HepG2 (cell line): ENCODE data around the gene PALM. TPM values are rescaled to one million over a fixed set of nuclear protein-coding genes. Genes with fewer than 3 reads are reported as not detected.

Experiments
- ARHGAP35 ChIP-seq: sonication (generic); formaldehyde crosslinking; IDR thresholded peaks from 2 replicates; pipeline ENCODE4 v1.9.0; 2022; ENCODE audit warnings: mild to moderate bottlenecking, inconsistent platforms, moderate library complexity, missing genetic modification reagents, borderline replicate concordance
- MLXIP ChIP-seq: sonication (generic); formaldehyde crosslinking; IDR thresholded peaks from 2 replicates; pipeline ENCODE4 v1.9.0; 2021; ENCODE audit warnings: missing genetic modification reagents, borderline replicate concordance
- POLR2AphosphoS2 ChIP-seq: IDR thresholded peaks from 2 replicates; pipeline ENCODE4 v1.6.1; 2011; ENCODE audit warnings: low read depth, low read length, improper control_type of control experiment
- RORA ChIP-seq: sonication (generic); formaldehyde crosslinking; IDR thresholded peaks from 2 replicates; pipeline ENCODE4 v1.5.0; 2020; ENCODE audit warnings: mild to moderate bottlenecking, missing genetic modification reagents, moderate library complexity
- TRIM24 ChIP-seq: sonication (generic); formaldehyde crosslinking; IDR thresholded peaks from 2 replicates; pipeline ENCODE4 v1.8.0; 2022; ENCODE audit warnings: mild to moderate bottlenecking, missing genetic modification reagents
- ZBED4 ChIP-seq: sonication (generic); formaldehyde crosslinking; IDR thresholded peaks from 2 replicates; pipeline ENCODE4 v1.4.0; 2020; ENCODE audit warnings: missing genetic modification reagents, borderline replicate concordance
- ZFYVE20 ChIP-seq: sonication (generic); formaldehyde crosslinking; IDR thresholded peaks from 2 replicates; pipeline ENCODE4 v1.8.0; 2023; ENCODE audit warnings: low read depth, mild to moderate bottlenecking, moderate library complexity, missing genetic modification reagents, borderline replicate concordance
- ZGPAT ChIP-seq: IDR thresholded peaks from 2 replicates; pipeline ENCODE4 v1.6.1; 2016; ENCODE audit warnings: mild to moderate bottlenecking
- ZNF180 ChIP-seq: sonication (generic); formaldehyde crosslinking; IDR thresholded peaks from 2 replicates; pipeline ENCODE4 v1.4.0; 2020; ENCODE audit warnings: low read depth, missing genetic modification reagents, borderline replicate concordance
- ZNF510 ChIP-seq: sonication (generic); formaldehyde crosslinking; IDR thresholded peaks from 2 replicates; pipeline ENCODE4 v1.4.0; 2020; ENCODE audit warnings: low read depth, mild to moderate bottlenecking, missing genetic modification reagents
- ZNF556 ChIP-seq: sonication (generic); formaldehyde crosslinking; IDR thresholded peaks from 2 replicates; pipeline ENCODE4 v1.4.0; 2020; ENCODE audit warnings: mild to moderate bottlenecking, missing genetic modification reagents, borderline replicate concordance
- ZNF773 ChIP-seq: sonication (generic); formaldehyde crosslinking; IDR thresholded peaks from 2 replicates; pipeline ENCODE4 v1.4.0; 2020; ENCODE audit warnings: missing genetic modification reagents, borderline replicate concordance
- polyA plus RNA-seq, 8 experiments: library from polyadenylated mRNA; depleted of rRNA in 3 of 8; stranded (reverse) in 7 of 8; unstranded in 1 of 8; fragments of >200 nt; fragmentation: Illumina TruSeq in 4 of 8; extraction: Trizol in 4 of 8; gene quantifications; 2 replicates each; pipeline versions ENCODE4 v1.2.1 to v1.2.3, GENCODE V29; 2011 to 2016; ENCODE audit warnings: low read depth in 4 of 8, missing spikeins in 1 of 8, mixed read lengths in 1 of 8; ENCODE audit not compliant: insufficient read depth in 1 of 8
- total RNA-seq, 5 experiments: library from RNA; depleted of rRNA; stranded (reverse); fragments of >200 nt; fragmentation: Illumina TruSeq; extraction: Trizol; gene quantifications; 2 replicates each; pipeline ENCODE4 v1.2.3, GENCODE V29; 2016; ENCODE audit warnings: low read depth in 1 of 5
- TF ChIP-seq, protein P1 (sequence below): sonication (generic); formaldehyde crosslinking; IDR thresholded peaks from 2 replicates; pipeline ENCODE4; 2020; ENCODE audit warnings: missing genetic modification reagents, mild to moderate bottlenecking, borderline replicate concordance

The PALM gene
- total and polyA plus RNA-seq, 2 of the 13 experiments (the other 11 are each of a cell fraction or from before 2014, with no cell fraction given): 4.0 to 9.7 TPM

DNA sequence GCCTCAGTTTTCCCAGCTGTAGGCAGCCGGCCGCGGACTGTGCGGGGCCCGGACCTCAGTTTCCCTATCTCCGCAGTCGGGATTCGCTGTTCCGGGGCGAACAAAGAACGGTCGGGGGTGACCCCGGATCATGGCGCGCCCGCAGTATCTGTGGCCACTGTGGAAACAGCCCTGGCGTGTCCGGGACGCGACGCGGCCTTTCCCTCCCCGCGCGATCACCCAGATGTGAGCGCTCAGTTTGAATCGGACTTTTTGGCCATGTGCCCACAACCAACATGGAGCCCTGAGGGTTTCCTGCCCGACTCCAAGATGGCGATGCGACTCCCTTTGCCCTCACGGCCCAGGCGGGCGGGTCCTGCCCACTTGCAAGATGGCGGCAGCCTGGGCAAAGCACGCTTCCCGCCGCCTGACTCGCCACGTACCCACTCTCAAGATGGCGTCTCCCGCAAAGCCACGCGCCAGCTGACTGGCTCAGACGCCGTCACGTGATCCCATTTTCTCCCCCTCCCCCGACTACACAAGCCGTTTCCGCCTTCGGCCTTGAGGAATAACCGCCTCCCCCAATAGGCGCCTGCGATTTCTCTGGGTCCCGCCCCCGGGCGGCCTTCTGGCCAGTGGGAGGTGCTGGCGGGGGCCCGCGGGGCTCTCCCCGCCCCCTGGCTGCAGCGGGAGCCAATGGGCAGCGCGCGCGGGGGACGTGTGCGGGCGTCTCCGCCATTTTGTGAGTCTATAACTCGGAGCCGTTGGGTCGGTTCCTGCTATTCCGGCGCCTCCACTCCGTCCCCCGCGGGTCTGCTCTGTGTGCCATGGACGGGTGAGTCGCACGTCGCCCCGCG, 88.2 kb downstream of the PALM start, which contains the start of gene PTBP1 (continued):
- peak; percentile 50; the same call in 1 of the 2 replicates for TF ChIP-seq ZBED4
- no peak for TF ChIP-seq MLXIP (CRISPR knock-in tag)
- peak; percentile 29; the same call in 1 of the 2 replicates for TF ChIP-seq ZNF510
- TF ChIP-seq, protein P1, sequence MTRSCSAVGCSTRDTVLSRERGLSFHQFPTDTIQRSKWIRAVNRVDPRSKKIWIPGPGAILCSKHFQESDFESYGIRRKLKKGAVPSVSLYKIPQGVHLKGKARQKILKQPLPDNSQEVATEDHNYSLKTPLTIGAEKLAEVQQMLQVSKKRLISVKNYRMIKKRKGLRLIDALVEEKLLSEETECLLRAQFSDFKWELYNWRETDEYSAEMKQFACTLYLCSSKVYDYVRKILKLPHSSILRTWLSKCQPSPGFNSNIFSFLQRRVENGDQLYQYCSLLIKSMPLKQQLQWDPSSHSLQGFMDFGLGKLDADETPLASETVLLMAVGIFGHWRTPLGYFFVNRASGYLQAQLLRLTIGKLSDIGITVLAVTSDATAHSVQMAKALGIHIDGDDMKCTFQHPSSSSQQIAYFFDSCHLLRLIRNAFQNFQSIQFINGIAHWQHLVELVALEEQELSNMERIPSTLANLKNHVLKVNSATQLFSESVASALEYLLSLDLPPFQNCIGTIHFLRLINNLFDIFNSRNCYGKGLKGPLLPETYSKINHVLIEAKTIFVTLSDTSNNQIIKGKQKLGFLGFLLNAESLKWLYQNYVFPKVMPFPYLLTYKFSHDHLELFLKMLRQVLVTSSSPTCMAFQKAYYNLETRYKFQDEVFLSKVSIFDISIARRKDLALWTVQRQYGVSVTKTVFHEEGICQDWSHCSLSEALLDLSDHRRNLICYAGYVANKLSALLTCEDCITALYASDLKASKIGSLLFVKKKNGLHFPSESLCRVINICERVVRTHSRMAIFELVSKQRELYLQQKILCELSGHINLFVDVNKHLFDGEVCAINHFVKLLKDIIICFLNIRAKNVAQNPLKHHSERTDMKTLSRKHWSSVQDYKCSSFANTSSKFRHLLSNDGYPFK (CRISPR knock-in tag): peak; percentile 93; the same call in 1 of the 2 replicates
- TF ChIP-seq ZNF556 (CRISPR knock-in tag): peak; percentile 53; the same call in 1 of the 2 replicates
- TF ChIP-seq ARHGAP35 (CRISPR knock-in tag): no peak
- 0 out of 2 replicates have a peak, but pooled peaks have one; percentile 80 for TF ChIP-seq ZFYVE20
- no peak for TF ChIP-seq TRIM24
- peak; percentile 52; the same call in 1 of the 2 replicates for TF ChIP-seq ZNF773 (CRISPR knock-in tag)
- no peak for TF ChIP-seq POLR2AphosphoS2
- TF ChIP-seq ZNF180: no peak; the same call in 1 of the 2 replicates
- peak; percentile 92 for TF ChIP-seq ZGPAT (CRISPR knock-in tag)
- TF ChIP-seq RORA (CRISPR knock-in tag): no peak
